Fibroblast of lung (primary cell): ENCODE measurements around the gene NID1.

ENCODE experiments used
- EZH2 ChIP-seq: IDR thresholded peaks from 2 replicates; pipeline ENCODE4 v1.5.1; 2012; ENCODE audit warnings: low read length, control low read depth, mild to moderate bottlenecking; ENCODE audit errors: missing control alignments
- TF ChIP-seq, protein P1 (sequence below), 2 donors: IDR thresholded peaks in 1 of 2; conservative IDR thresholded peaks in 1 of 2; 1 replicate in 1 of 2; 2 replicates in 1 of 2; pipeline ENCODE4 v1.5.1; 2011 to 2012; ENCODE audit warnings: low read length in 2 of 2, control low read depth in 1 of 2, inconsistent platforms in 1 of 2, low read depth in 1 of 2, mild to moderate bottlenecking in 1 of 2

DNA sequence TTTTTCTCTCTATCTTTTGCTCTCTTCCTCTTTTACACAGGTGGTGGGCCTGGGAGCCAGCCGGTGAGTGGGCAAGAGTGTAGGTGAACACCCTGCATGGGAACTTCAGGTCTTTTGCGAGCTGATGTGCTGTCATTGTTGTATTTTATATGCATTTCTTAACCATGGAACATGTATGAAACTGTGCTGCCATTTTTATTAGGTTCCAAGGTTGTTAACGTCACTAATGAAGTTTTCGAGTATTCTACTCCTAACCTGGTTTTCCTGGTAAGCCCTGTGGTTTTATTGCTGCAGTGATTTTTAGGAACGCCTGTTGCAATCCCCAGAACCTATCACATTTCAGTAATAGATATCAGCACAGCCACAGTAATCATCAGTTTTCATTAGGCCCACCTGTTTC is 14.8 kb upstream of the NID1 start:
- TF ChIP-seq, protein P1, sequence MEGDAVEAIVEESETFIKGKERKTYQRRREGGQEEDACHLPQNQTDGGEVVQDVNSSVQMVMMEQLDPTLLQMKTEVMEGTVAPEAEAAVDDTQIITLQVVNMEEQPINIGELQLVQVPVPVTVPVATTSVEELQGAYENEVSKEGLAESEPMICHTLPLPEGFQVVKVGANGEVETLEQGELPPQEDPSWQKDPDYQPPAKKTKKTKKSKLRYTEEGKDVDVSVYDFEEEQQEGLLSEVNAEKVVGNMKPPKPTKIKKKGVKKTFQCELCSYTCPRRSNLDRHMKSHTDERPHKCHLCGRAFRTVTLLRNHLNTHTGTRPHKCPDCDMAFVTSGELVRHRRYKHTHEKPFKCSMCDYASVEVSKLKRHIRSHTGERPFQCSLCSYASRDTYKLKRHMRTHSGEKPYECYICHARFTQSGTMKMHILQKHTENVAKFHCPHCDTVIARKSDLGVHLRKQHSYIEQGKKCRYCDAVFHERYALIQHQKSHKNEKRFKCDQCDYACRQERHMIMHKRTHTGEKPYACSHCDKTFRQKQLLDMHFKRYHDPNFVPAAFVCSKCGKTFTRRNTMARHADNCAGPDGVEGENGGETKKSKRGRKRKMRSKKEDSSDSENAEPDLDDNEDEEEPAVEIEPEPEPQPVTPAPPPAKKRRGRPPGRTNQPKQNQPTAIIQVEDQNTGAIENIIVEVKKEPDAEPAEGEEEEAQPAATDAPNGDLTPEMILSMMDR (conservative IDR thresholded peaks at IDR 0.05 in 1 of 2, IDR thresholded peaks at IDR 0.05 in 1 of 2; ENCODE audit: low read depth in 1 of 2, low read length in 2 of 2), result no peak
- no peak for TF ChIP-seq EZH2
